ENCODE data around the gene TBX10.
A peak's percentile ranks its signal among the peaks of the same experiment; 100 is the strongest.
"Not testable (repeated sequence)": the region's sequence is repeated elsewhere in the genome, so short reads cannot be mapped to it uniquely, and the experiment has no call there.

The TBX10 gene

GRCh38 chr11:67592880-67593564 is 46.5 kb downstream of the TBX10 start:
- no peak overlapping the region for H3K4me3 ChIP-seq (replicated peaks; ENCODE audit: low read depth, low read length)
- no peak for TF ChIP-seq CTCF (IDR thresholded peaks at IDR 0.05; ENCODE audit: low read length, missing control alignments)
- no peak for DNase-seq (ENCODE audit: low read depth)

- DNase-seq (ENCODE audit: low read depth); H3K4me3 ChIP-seq (replicated peaks; ENCODE audit: low read depth, low read length): not testable (repeated sequence)
Measured at GRCh38 chr11:67588899-67589415, 50.6 kb downstream of the TBX10 start.

- no peak for TF ChIP-seq CTCF (IDR thresholded peaks at IDR 0.05; ENCODE audit: low read length, missing control alignments)
- no peak overlapping the region for H3K4me3 ChIP-seq (replicated peaks; ENCODE audit: low read depth, low read length)
- no peak for DNase-seq (ENCODE audit: low read depth)
Measured at GRCh38 chr11:67588136-67588503, 51.4 kb downstream of the TBX10 start.

- no peak for DNase-seq (ENCODE audit: low read depth)
- TF ChIP-seq CTCF (IDR thresholded peaks at IDR 0.05; ENCODE audit: low read length, missing control alignments): no peak
- no peak overlapping the region for H3K4me3 ChIP-seq (replicated peaks; ENCODE audit: low read depth, low read length)
Measured at GRCh38 chr11:67586568-67587250, 52.9 kb downstream of the TBX10 start.

- no peak for DNase-seq (ENCODE audit: low read depth)
- no peak for TF ChIP-seq CTCF (IDR thresholded peaks at IDR 0.05; ENCODE audit: low read length, missing control alignments)
Measured at GRCh38 chr11:67585911-67586310, 53.7 kb downstream of the TBX10 start.

GRCh38 chr11:67584881-67585873 is 54.4 kb downstream of the TBX10 start:
- H3K4me3 ChIP-seq (replicated peaks; ENCODE audit: low read depth, low read length): peak overlapping the region; percentile 69
- no peak for TF ChIP-seq CTCF (IDR thresholded peaks at IDR 0.05; ENCODE audit: low read length, missing control alignments)
- no peak for DNase-seq (ENCODE audit: low read depth)

More at GRCh38 chr11:67585911-67586310, 53.7 kb downstream of the TBX10 start:
- H3K4me3 ChIP-seq (replicated peaks; ENCODE audit: low read depth, low read length): no peak overlapping the region

All from fibroblast of pulmonary artery (primary cell).